Left lung (tissue), 10 donors: ENCODE measurements around the gene IKZF1. TPM values are rescaled to one million over a fixed set of nuclear protein-coding genes. Genes with fewer than 3 reads are reported as not detected.

Experiments used
- ATAC-seq: fragments of 200-7000 bp; cut with Tn5 transposase; one replicate; pipeline ENCODE4 v1.9.1; 2020; ENCODE audit warnings: moderate library complexity
- DNase-seq, 4 donors: peaks; one replicate each; pipeline ENCODE4 v3.0.0-alpha.2; 2013 to 2020
- H3K27ac ChIP-seq, 2 donors: fragments of 200-600 bp; sonication (generic) in 1 of 2; one replicate each; pipeline versions ENCODE4 v1.5.0 to v1.8.0; 2020 to 2021
- H3K27me3 ChIP-seq, 2 donors: fragments of 200-600 bp; sonication (generic) in 1 of 2; one replicate each; pipeline versions ENCODE4 v1.5.0 to v1.8.0; 2020 to 2021
- H3K36me3 ChIP-seq, 2 donors: fragments of 200-600 bp; sonication (generic) in 1 of 2; one replicate each; pipeline versions ENCODE4 v1.5.0 to v1.8.0; 2020 to 2021
- H3K4me1 ChIP-seq, 2 donors: fragments of 200-600 bp; one replicate each; pipeline ENCODE4 v1.8.0; 2021
- H3K4me3 ChIP-seq, 2 donors: fragments of 200-600 bp; sonication (generic) in 1 of 2; one replicate each; pipeline versions ENCODE4 v1.5.0 to v1.8.0; 2020 to 2021; ENCODE audit warnings: mild to moderate bottlenecking in 1 of 2
- H3K9me3 ChIP-seq, 2 donors: fragments of 200-600 bp; sonication (generic) in 1 of 2; one replicate each; pipeline versions ENCODE4 v1.5.0 to v1.8.0; 2020 to 2021
- CTCF ChIP-seq, 2 donors: fragments of 200-600 bp; sonication (generic) in 1 of 2; IDR thresholded peaks; one replicate each; pipeline versions ENCODE4 v1.5.0 to v1.8.0; 2021; ENCODE audit warnings: antibody characterized with exemption in 2 of 2
- intact Hi-C, 2 donors: fragments of 100-400 bp; cut with DNase I; formaldehyde crosslinking; loops; one replicate each; pipeline versions ENCODE4 v1.11.2 to v1.14.2; 2022
- polyA plus RNA-seq, 6 donors: library from polyadenylated mRNA; unstranded; fragments of 120-200 nt; gene quantifications; one replicate each; pipeline ENCODE4 v1.2.1, GENCODE V29; 2013; ENCODE audit not compliant: insufficient read length in 6 of 6
- total RNA-seq, 2 donors: library from RNA; stranded (reverse); fragmentation: NEBNext Ultra II Directional; extraction: Animal tissue kit (Norgen Biotek cat#: 25700); gene quantifications; one replicate each; pipeline ENCODE4 v1.2.1, GENCODE V29; 2021
- donor health status: DM: no; HTN: yes; CAD: no.
- donor health status: DM: no; HTN: no; CAD: no.

IKZF1 gene
- total and polyA plus RNA-seq, 8 donors = 1.9 to 50.2 (median 2.3) TPM

DNA sequence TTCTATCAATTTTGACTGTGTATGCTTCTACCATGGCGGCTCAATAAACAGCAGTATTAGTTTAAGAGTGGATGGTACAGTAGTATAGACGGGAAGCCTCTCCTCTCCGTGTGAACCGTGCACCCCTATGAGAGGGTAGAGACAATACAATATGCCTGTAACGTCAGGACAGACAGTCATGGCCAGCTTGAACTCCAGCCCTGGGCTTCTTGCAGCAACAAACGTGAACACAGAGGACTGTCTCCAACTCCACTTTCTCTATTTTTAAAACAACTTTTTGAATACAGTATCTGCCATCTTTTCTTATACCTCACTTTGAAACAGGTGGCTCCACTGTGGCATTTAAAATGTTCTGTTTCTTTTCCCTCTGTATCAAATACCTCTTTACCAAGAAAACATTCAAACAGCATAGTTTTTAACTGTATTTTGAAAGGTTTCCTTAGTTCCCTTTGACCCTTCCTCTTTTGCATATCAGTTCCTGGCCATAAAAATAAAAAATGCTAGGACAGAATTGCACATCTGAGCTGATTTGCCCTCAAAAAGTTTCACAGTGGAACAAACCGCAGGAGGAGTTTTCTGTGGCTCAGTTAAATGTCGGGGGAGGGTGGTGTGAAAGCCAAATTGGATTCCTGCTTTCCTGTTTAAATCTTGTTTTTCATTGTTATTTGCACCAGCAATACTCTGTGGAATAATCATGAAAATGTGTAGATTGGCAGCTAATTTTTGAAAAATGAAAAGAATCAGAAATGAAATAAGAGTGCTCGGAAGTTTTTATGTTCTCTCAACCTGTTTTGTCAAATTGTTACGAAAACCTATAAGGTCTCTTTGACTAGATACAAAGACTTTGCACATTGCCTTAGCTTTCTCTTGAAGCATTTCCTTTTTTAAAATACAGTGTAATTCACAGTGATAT lies 8.0 kb downstream of the IKZF1 start:
- Histone ChIP-seq H3K4me3 (peak overlapping the region in 1 of 2 donors; percentile 2), H3K9me3 (no peaks in the 10 kb centered on the region), H3K27ac (peak overlapping the region in 1 of 2 donors; percentile 67), H3K36me3 (no peaks in the 10 kb centered on the region), H3K27me3 (peaks cover 2 to 5% of the 10 kb centered on the region in 2 donors), H3K4me1 (peaks cover 0 to 87% of the 10 kb centered on the region in 2 donors)
- intact Hi-C loops = no loop called here
- DNase-seq (no peak), ATAC-seq (no peak)
- TF ChIP-seq CTCF (IDR thresholded peaks at IDR 0.05) = no peak

DNA sequence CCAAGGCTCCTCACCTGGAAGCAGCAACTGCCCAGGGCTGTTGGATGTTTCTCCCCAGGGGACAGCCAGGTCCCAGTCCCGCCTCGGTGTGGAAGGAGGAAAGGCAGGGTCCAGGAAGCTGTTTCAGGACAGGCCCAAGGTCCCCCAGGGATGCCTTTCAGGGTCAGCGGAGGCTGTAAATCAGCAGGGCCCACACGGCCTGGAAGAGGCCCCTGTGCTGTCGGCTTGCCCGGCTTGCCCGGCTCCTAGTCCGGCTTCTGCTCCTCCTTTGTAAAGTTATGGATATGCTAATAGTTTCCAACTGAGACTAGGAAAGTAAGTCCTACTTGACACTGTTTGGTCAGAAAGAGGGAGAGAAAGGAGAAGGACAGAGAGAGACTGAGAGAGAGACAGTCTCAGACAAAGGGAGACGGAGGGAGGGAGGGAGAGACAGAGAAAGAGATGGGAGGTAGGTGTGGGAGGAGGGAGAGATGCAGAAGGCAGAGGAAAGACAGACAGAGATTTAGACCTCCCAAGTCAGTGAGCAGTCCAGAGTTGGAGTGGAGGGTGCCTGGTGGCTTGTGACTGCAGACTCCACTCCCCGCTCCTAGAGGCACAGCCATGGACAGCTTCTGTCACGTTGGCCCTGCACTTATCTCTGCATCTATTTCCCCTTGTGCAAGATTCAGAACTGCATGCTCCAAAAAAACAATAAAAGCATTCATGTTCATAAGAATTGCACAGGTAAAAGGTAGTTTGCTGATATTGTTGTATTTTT lies 10.5 kb downstream of the IKZF1 start:
- H3K4me3 ChIP-seq = no peak overlapping the region
- no peak for ATAC-seq
- no peak for DNase-seq

DNA sequence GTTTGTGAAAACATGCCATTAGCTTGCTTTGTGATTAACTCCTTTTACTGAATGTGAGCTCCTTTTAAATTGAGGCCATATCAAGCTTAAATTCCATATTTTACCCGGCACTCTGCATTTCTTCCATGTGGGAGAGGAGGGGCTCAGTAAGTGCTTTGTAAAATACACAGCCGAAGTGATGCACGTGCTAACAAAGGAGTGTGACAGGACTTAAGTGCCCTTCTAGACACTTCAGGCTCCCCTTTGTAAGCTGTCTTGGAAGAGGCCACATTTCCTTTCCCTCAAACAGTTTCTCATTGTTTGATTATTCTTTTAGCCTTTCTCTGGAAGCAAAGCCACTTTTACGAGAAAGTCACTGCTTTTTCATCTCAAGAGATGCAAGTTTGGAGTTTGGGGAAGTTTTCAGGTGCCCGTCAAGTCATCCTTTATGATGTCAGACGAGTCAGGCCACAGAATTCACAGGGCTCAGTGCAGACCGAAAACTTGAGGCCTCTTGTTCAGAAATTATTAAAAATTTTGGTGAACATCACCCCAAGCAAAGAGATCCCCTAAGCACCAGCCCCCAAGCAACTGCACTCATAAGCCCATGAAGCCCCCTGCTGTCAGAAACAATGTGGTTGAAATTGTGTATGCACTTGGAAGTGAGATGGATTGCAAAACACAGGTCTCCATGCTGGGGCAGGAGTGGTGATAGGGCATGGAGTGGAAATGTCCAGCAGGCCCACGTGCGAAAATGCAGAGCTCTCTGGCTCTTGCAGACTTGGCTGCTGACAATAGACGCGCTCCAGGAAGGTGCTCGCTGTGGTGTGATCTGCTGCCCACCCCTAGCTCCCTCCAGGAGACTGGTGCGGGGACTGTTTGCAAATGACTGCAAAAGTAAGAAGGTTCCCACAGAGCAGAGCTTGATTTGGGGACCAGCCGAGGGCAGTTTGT lies 11.5 kb downstream of the IKZF1 start:
- peaks cover 0 to 66% of the 10 kb centered on the region in 2 donors for H3K4me1 ChIP-seq
- H3K27ac ChIP-seq = peak overlapping the region; percentile 2 to 45
- TF ChIP-seq CTCF (IDR thresholded peaks at IDR 0.05) = no peak
- ATAC-seq (peak; percentile 76), DNase-seq (no peak)
- H3K9me3 ChIP-seq = no peaks in the 10 kb centered on the region
- H3K36me3 ChIP-seq = no peaks in the 10 kb centered on the region
- intact Hi-C loops = no loop called here
- H3K27me3 ChIP-seq = peaks cover 0 to 11% of the 10 kb centered on the region in 2 donors
- H3K4me3 ChIP-seq = no peak overlapping the region

More for the DNA sequence above, 10.5 kb downstream of the IKZF1 start:
- intact Hi-C loops = no loop called here
- Histone ChIP-seq H3K36me3 (no peaks in the 10 kb centered on the region), H3K27ac (peak overlapping the region in 1 of 2 donors; percentile 29), H3K9me3 (no peaks in the 10 kb centered on the region), H3K4me1 (peaks cover 0 to 72% of the 10 kb centered on the region in 2 donors), H3K27me3 (peaks cover 0 to 11% of the 10 kb centered on the region in 2 donors)
- TF ChIP-seq CTCF (IDR thresholded peaks at IDR 0.05) = no peak

- Histone ChIP-seq H3K27ac (peak overlapping the region in 1 of 2 donors; percentile 45), H3K4me3 (no peak overlapping the region), H3K4me1 (peaks cover 0 to 66% of the 10 kb centered on the region in 2 donors), H3K9me3 (no peaks in the 10 kb centered on the region), H3K27me3 (peaks cover 0 to 11% of the 10 kb centered on the region in 2 donors), H3K36me3 (no peaks in the 10 kb centered on the region)
- intact Hi-C loops = no loop called here
- DNase-seq (no peak), ATAC-seq (no peak)
- TF ChIP-seq CTCF (IDR thresholded peaks at IDR 0.05) = no peak
These were observed 12.7 kb downstream of the IKZF1 start for GRCh38 chr7:50317221-50317678.
